ENCODE measurements around the gene RAG2.
"Not testable (repeated sequence)": the region's sequence is repeated elsewhere in the genome, so short reads cannot be mapped to it uniquely, and the experiment has no call there.

The RAG2 gene

GRCh38 chr11:36596880-36597279 lies 1.2 kb downstream of the RAG2 start:
- no peak for DNase-seq

- peak; percentile 86 to 88 for DNase-seq
Measured at GRCh38 chr11:36594316-36594989, 3.6 kb downstream of the RAG2 start, which contains the start of gene IFTAP. Gene IFTAP (plus strand): TSS chr11:36594502. CDS start chr11:36610104, 15,602 bp downstream.

- no peak for DNase-seq
Measured at GRCh38 chr11:36591433-36591832, 6.6 kb downstream of the RAG2 start.

GRCh38 chr11:36590513-36590912 lies 7.5 kb downstream of the RAG2 start:
- no peak for DNase-seq

- no peak for DNase-seq
Measured at GRCh38 chr11:36588099-36588498, 9.9 kb downstream of the RAG2 start.

GRCh38 chr11:36586543-36586942 lies 11.5 kb downstream of the RAG2 start:
- DNase-seq, result peak; percentile 28 to 36

GRCh38 chr11:36583667-36584066 lies 14.4 kb downstream of the RAG2 start:
- DNase-seq, result no peak

- DNase-seq, result no peak
Measured at GRCh38 chr11:36581536-36581935, 16.5 kb downstream of the RAG2 start.

- DNase-seq, result no peak
Measured at GRCh38 chr11:36578458-36578857, 19.6 kb downstream of the RAG2 start.

GRCh38 chr11:36577859-36578258 lies 20.2 kb downstream of the RAG2 start:
- DNase-seq, result no peak

GRCh38 chr11:36577373-36577772 lies 20.7 kb downstream of the RAG2 start:
- no peak for DNase-seq

GRCh38 chr11:36574486-36574885 lies 23.6 kb downstream of the RAG2 start:
- no peak for DNase-seq

- DNase-seq, result no peak
Measured at GRCh38 chr11:36569095-36569494, 28.9 kb downstream of the RAG2 start.

GRCh38 chr11:36567694-36568093 lies 30.3 kb downstream of the RAG2 start, which contains the start of gene RAG1:
Gene RAG1 (plus strand): TSS chr11:36568007. CDS start chr11:36573305, 5,298 bp downstream.
- DNase-seq, result no peak

GRCh38 chr11:36566407-36567053 lies 31.5 kb downstream of the RAG2 start:
- no peak for DNase-seq

GRCh38 chr11:36565031-36565610 lies 32.9 kb downstream of the RAG2 start:
- DNase-seq, result no peak

GRCh38 chr11:36564376-36565030 lies 33.5 kb downstream of the RAG2 start:
- DNase-seq, result peak; percentile 26 to 77

- DNase-seq, result no peak
Measured at GRCh38 chr11:36558571-36559413, 39.2 kb downstream of the RAG2 start.

GRCh38 chr11:36557991-36558390 lies 40.0 kb downstream of the RAG2 start:
- DNase-seq, result no peak

- not testable (repeated sequence) for DNase-seq
Measured at GRCh38 chr11:36557390-36557789, 40.6 kb downstream of the RAG2 start.

- DNase-seq, result no peak
Measured at GRCh38 chr11:36550385-36551115, 47.5 kb downstream of the RAG2 start.
